GM19351 (cell line): ENCODE data around the gene TCF25.
"Not testable (repeated sequence)": the region's sequence is repeated elsewhere in the genome, so short reads cannot be mapped to it uniquely, and the experiment has no call there.

Source experiments
- ATAC-seq: cut with Tn5 transposase; IDR thresholded peaks from one replicate; pipeline ENCODE4 v1.9.1; 2021; ENCODE audit warnings: mild to moderate bottlenecking, moderate library complexity; ENCODE audit not compliant: unreplicated experiment

Gene TCF25

GRCh38 chr16:89879123-89879522, 5.7 kb downstream of the TCF25 start:
- ATAC-seq = not testable (repeated sequence)

GRCh38 chr16:89880477-89881367, 7.3 kb downstream of the TCF25 start:
- ATAC-seq = no peak

- no peak for ATAC-seq
These were observed 8.0 kb downstream of the TCF25 start for GRCh38 chr16:89881368-89881730.

- no peak for ATAC-seq
These were observed 10.1 kb downstream of the TCF25 start for GRCh38 chr16:89883346-89884040.

GRCh38 chr16:89884041-89884421, 10.6 kb downstream of the TCF25 start:
- ATAC-seq = no peak

GRCh38 chr16:89887243-89887642, 13.9 kb downstream of the TCF25 start:
- ATAC-seq = no peak

GRCh38 chr16:89890200-89890599, 16.8 kb downstream of the TCF25 start:
- no peak for ATAC-seq

- ATAC-seq = no peak
These were observed 17.7 kb downstream of the TCF25 start for GRCh38 chr16:89890886-89891657.

- no peak for ATAC-seq
These were observed 18.8 kb downstream of the TCF25 start for GRCh38 chr16:89892055-89892630.

GRCh38 chr16:89892635-89893034, 19.2 kb downstream of the TCF25 start:
- ATAC-seq = no peak

GRCh38 chr16:89893642-89894548, 20.5 kb downstream of the TCF25 start:
- no peak for ATAC-seq

GRCh38 chr16:89895482-89896250, 22.3 kb downstream of the TCF25 start:
- no peak for ATAC-seq

- ATAC-seq = no peak
These were observed 23.8 kb downstream of the TCF25 start for GRCh38 chr16:89897204-89897603.

GRCh38 chr16:89898201-89898967, 25.0 kb downstream of the TCF25 start:
- ATAC-seq = no peak

GRCh38 chr16:89899879-89900481, 26.6 kb downstream of the TCF25 start:
- ATAC-seq = no peak

- ATAC-seq = no peak
These were observed 27.5 kb downstream of the TCF25 start for GRCh38 chr16:89900885-89901284.

- ATAC-seq = no peak
These were observed 29.6 kb downstream of the TCF25 start for GRCh38 chr16:89902980-89903379.

- no peak for ATAC-seq
These were observed 30.6 kb downstream of the TCF25 start for GRCh38 chr16:89903908-89904515.
